Smooth muscle cell (in vitro differentiated cells): ENCODE data around the gene FURIN. TPM values are rescaled to one million over a fixed set of nuclear protein-coding genes. Genes with fewer than 3 reads are reported as not detected.
"Not testable (repeated sequence)": the region's sequence is repeated elsewhere in the genome, so short reads cannot be mapped to it uniquely, and the experiment has no call there.

Source experiments
- DNase-seq: peaks from one replicate; lab custom pipeline; 2025; ENCODE audit not compliant: unreplicated experiment; lab: John Stamatoyannopoulos, UW
- H2AFZ ChIP-seq: fragments of 200-600 bp; sonication (generic); 2 replicates; pipeline ENCODE4 v1.6.0; 2016; ENCODE audit warnings: antibody characterized with exemption, low read depth, mild to moderate bottlenecking
- H3F3A ChIP-seq: fragments of 200-600 bp; sonication (generic); 2 replicates; pipeline ENCODE4 v1.6.0; 2017; ENCODE audit warnings: antibody characterized with exemption, low read depth
- H3K27ac ChIP-seq: fragments of 200-600 bp; sonication (generic); 2 replicates; pipeline ENCODE4 v1.5.1; 2016; ENCODE audit warnings: low read depth, mild to moderate bottlenecking
- H3K27me3 ChIP-seq: fragments of 200-600 bp; sonication (generic); 2 replicates; pipeline ENCODE4 v1.6.1; 2016; ENCODE audit warnings: low read depth, mild to moderate bottlenecking
- H3K36me3 ChIP-seq: fragments of 200-600 bp; sonication (generic); 2 replicates; pipeline ENCODE4 v1.5.1; 2016; ENCODE audit warnings: low read depth
- H3K4me1 ChIP-seq: fragments of 200-600 bp; sonication (generic); 2 replicates; pipeline ENCODE4 v1.5.1; 2016; ENCODE audit warnings: low read depth
- H3K4me2 ChIP-seq: fragments of 200-600 bp; sonication (generic); 2 replicates; pipeline ENCODE4 v1.6.0; 2016; ENCODE audit warnings: mild to moderate bottlenecking
- H3K4me3 ChIP-seq: fragments of 200-600 bp; sonication (generic); 2 replicates; pipeline ENCODE4 v1.5.1; 2016; ENCODE audit warnings: mild to moderate bottlenecking
- H3K79me2 ChIP-seq: fragments of 200-600 bp; sonication (generic); 2 replicates; pipeline ENCODE4 v1.6.0; 2016; ENCODE audit warnings: low read depth, mild to moderate bottlenecking
- H3K9ac ChIP-seq: fragments of 200-600 bp; sonication (generic); 2 replicates; pipeline ENCODE4 v1.6.0; 2016; ENCODE audit warnings: low read depth
- H3K9me3 ChIP-seq: fragments of 200-600 bp; sonication (generic); replicated peaks from 2 replicates; pipeline ENCODE4 v1.5.1; 2016; ENCODE audit warnings: low read depth
- H4K20me1 ChIP-seq: fragments of 200-600 bp; sonication (generic); 2 replicates; pipeline ENCODE4 v1.6.0; 2016; ENCODE audit warnings: low read depth
- CTCF ChIP-seq: fragments of 200-600 bp; sonication (generic); IDR thresholded peaks from 2 replicates; pipeline ENCODE4 v1.5.1; 2017; ENCODE audit warnings: borderline replicate concordance, mild to moderate bottlenecking, antibody characterized with exemption; ENCODE audit not compliant: insufficient read depth, poor library complexity, severe bottlenecking
- WGBS: methylation state at CpG from one replicate; pipeline ENCODE4 v1.1.7; 2016; ENCODE audit warnings: low lambda C conversion rate; 5-methylcytosine and 5-hydroxymethylcytosine counted together
- polyA plus RNA-seq: library from polyadenylated mRNA; unstranded; fragments of >200 nt; fragmentation: Nextera tagmentation; extraction: Ambion mirVana; gene quantifications from 2 replicates; pipeline ENCODE4 v1.2.1, GENCODE V29; 2016
- total RNA-seq: library from RNA; depleted of rRNA; stranded (reverse); fragments of >200 nt; gene quantifications from 2 replicates; pipeline ENCODE4 v1.2.3, GENCODE V29; 2014

FURIN gene
- total and polyA plus RNA-seq, 2 experiments from 2014 or later: 66.0 to 113 TPM

GRCh38 chr15:90840954-90841353, 27.4 kb upstream of the FURIN start:
- no peaks in the 10 kb centered on the region for H3K9me3 ChIP-seq
- H3K4me1 ChIP-seq: peaks cover 16% of the 10 kb centered on the region
- no peaks in the 10 kb centered on the region for H4K20me1 ChIP-seq
- H3K79me2 ChIP-seq: no peaks in the 10 kb centered on the region
- peak overlapping the region; percentile 74 for H3K27ac ChIP-seq
- WGBS: 12% methylated on average over 8 of the region's 8 CpGs
- DNase-seq: no peak
- H3K27me3 ChIP-seq: no peaks in the 10 kb centered on the region
- no peak overlapping the region for H2AFZ ChIP-seq
- no peak overlapping the region for H3K4me3 ChIP-seq
- peak overlapping the region; percentile 38 for H3K4me2 ChIP-seq
- H3F3A ChIP-seq: peaks cover 14% of the 10 kb centered on the region
- H3K9ac ChIP-seq: no peak overlapping the region
- H3K36me3 ChIP-seq: no peaks in the 10 kb centered on the region
- TF ChIP-seq CTCF: no peak

- Histone ChIP-seq H3K9me3 (no peaks in the 10 kb centered on the region), H3K27me3 (no peaks in the 10 kb centered on the region), H3K4me1 (peaks cover 11% of the 10 kb centered on the region), H3K9ac (no peak overlapping the region), H3K36me3 (no peaks in the 10 kb centered on the region), H4K20me1 (no peaks in the 10 kb centered on the region), H3F3A (peaks cover 11% of the 10 kb centered on the region), H2AFZ (no peak overlapping the region), H3K79me2 (no peaks in the 10 kb centered on the region), H3K4me2 (no peak overlapping the region), H3K4me3 (no peak overlapping the region), H3K27ac (peak overlapping the region; percentile 74)
- TF ChIP-seq CTCF: no peak
- DNase-seq: no peak
- WGBS: 83% methylated on average over 5 of the region's 5 CpGs
Observed at GRCh38 chr15:90844696-90845095, 23.7 kb upstream of the FURIN start.

- Histone ChIP-seq H3K27me3 (no peaks in the 10 kb centered on the region), H3K36me3 (no peaks in the 10 kb centered on the region)
Observed at GRCh38 chr15:90845201-90845949, 23.0 kb upstream of the FURIN start.

GRCh38 chr15:90849424-90849823, 19.0 kb upstream of the FURIN start:
- not testable (repeated sequence) for H2AFZ ChIP-seq, H3K79me2 ChIP-seq, DNase-seq, H3K4me3 ChIP-seq, H3K9me3 ChIP-seq, H3F3A ChIP-seq, H3K4me1 ChIP-seq, H3K27me3 ChIP-seq, H3K4me2 ChIP-seq, H3K27ac ChIP-seq, H3K36me3 ChIP-seq, H4K20me1 ChIP-seq, H3K9ac ChIP-seq
- 100% methylated on average over 1 of the region's 1 CpG for WGBS

More at GRCh38 chr15:90845201-90845949, 23.0 kb upstream of the FURIN start:
- Histone ChIP-seq H4K20me1 (no peaks in the 10 kb centered on the region), H3K4me3 (no peak overlapping the region), H3K4me2 (no peak overlapping the region), H3K4me1 (peaks cover 4% of the 10 kb centered on the region), H3K79me2 (no peaks in the 10 kb centered on the region), H3F3A (peaks cover 4% of the 10 kb centered on the region), H3K9ac (peak overlapping the region; percentile 16), H3K9me3 (no peaks in the 10 kb centered on the region), H2AFZ (no peak overlapping the region), H3K27ac (peak overlapping the region; percentile 74)
- TF ChIP-seq CTCF: no peak
- WGBS: 43% methylated on average over 9 of the region's 9 CpGs
- peak; percentile 35 for DNase-seq
